ENCODE results near the gene NRAP.

- TF ChIP-seq POLR2A (IDR thresholded peaks at IDR 0.05): no peak
- no peak for TF ChIP-seq CTCF (IDR thresholded peaks at IDR 0.05 in 4 of 5, conservative IDR thresholded peaks at IDR 0.05 in 1 of 5)
Observed at GRCh38 chr10:113550365-113550764, 113.5 kb downstream of the NRAP start.
